HCT116 (cell line): ENCODE measurements around the gene HSD17B3. TPM values are rescaled to one million over a fixed set of nuclear protein-coding genes. Genes with fewer than 3 reads are reported as not detected.

ENCODE experiments used
- ATAC-seq: fragments of 200-7000 bp; cut with Tn5 transposase; 2 replicates; pipeline ENCODE4 v1.9.1; 2020; ENCODE audit warnings: mild to moderate bottlenecking, moderate library complexity
- BruUV-seq: library from RNA; stranded (reverse); fragments of 400-500 nt; replicated peaks from 2 replicates; lab custom pipeline; 2021; lab: Mats Ljungman, UMichigan
- CTCF ChIA-PET: fragments of 300-600 bp; sonication (Branson Sonifier 250); formaldehyde crosslinking; loops from one replicate; lab custom pipeline; 2021; ENCODE audit warnings: antibody characterized with exemption; lab: Charles Lee
- POLR2A ChIA-PET: fragments of 300-600, 350-600 bp; sonication (Branson Sonifier 250); formaldehyde crosslinking; loops from one replicate; lab custom pipeline; 2021; ENCODE audit warnings: antibody characterized with exemption; lab: Charles Lee
- RAD21 ChIA-PET, 2 experiments: fragments of 300-600 bp; sonication (Branson Sonifier 250); formaldehyde crosslinking; loops; one replicate each; lab custom pipeline; 2023; ENCODE audit warnings: low total read pairs in 2 of 2; ENCODE audit not compliant: uncharacterized antibody in 2 of 2, unreplicated experiment in 2 of 2, low non-redundant PET in 1 of 2; lab: Charles Lee
- DNase-seq: peaks from one replicate; pipeline ENCODE4 v3.0.0-alpha.2; 2010; ENCODE audit warnings: low read depth, low spot score
- H2AFZ ChIP-seq: fragments of 200-600 bp; shearing (Covaris generic), sonication (generic); 2 replicates; pipeline ENCODE4 v1.6.1; 2017; ENCODE audit warnings: low read depth, mixed run types, mixed read lengths, antibody characterized with exemption, low read length; ENCODE audit not compliant: poor library complexity, severe bottlenecking
- H3K27ac ChIP-seq: 2 replicates; pipeline ENCODE4 v1.5.1; 2012; ENCODE audit warnings: low read depth, low read length
- H3K27me3 ChIP-seq: fragments of 200-600 bp; sonication (generic); 2 replicates; pipeline ENCODE4 v1.6.1; 2016; ENCODE audit warnings: mixed run types, low read length, mixed read lengths; ENCODE audit not compliant: insufficient read depth
- H3K36me3 ChIP-seq, 2 experiments: fragments of 200-500 bp in 1 of 2; fragments of 200-600 bp in 1 of 2; sonication (Bioruptor generic) in 1 of 2; sonication (generic) in 1 of 2; 2 replicates each; pipeline versions ENCODE4 v1.5.1 to v1.6.1; 2014 to 2016; ENCODE audit warnings: low read length in 2 of 2, inconsistent platforms in 1 of 2, mixed read lengths in 1 of 2, mixed run types in 1 of 2; ENCODE audit not compliant: insufficient read depth in 2 of 2, control insufficient read depth in 1 of 2
- H3K4me1 ChIP-seq, 2 experiments: fragments of 200-600 bp in 1 of 2; sonication (generic) in 1 of 2; 2 replicates each; pipeline versions ENCODE4 v1.5.1 to v1.6.1; 2012 to 2017; ENCODE audit warnings: low read length in 2 of 2, inconsistent platforms in 1 of 2, mild to moderate bottlenecking in 1 of 2, mixed read lengths in 1 of 2, mixed run types in 1 of 2, moderate library complexity in 1 of 2; ENCODE audit not compliant: insufficient read depth in 2 of 2, control insufficient read depth in 1 of 2
- H3K4me2 ChIP-seq: fragments of 200-600 bp; sonication (generic); 2 replicates; pipeline ENCODE4 v1.6.1; 2017; ENCODE audit warnings: mixed run types, low read length, mixed read lengths
- H3K4me3 ChIP-seq, 2 experiments: fragments of 200-600 bp in 1 of 2; sonication (generic) in 1 of 2; replicated peaks in 1 of 2; 2 replicates each; pipeline ENCODE4 v1.5.1; 2011 to 2016; ENCODE audit warnings: low read length in 2 of 2, control low read depth in 1 of 2, low read depth in 1 of 2, mild to moderate bottlenecking in 1 of 2, mixed read lengths in 1 of 2, mixed run types in 1 of 2
- H3K79me2 ChIP-seq: fragments of 200-600 bp; sonication (generic); 2 replicates; pipeline ENCODE4 v1.6.1; 2017; ENCODE audit warnings: mild to moderate bottlenecking, mixed run types, low read length, moderate library complexity, mixed read lengths; ENCODE audit not compliant: insufficient read depth
- H3K9ac ChIP-seq: fragments of 200-600 bp; sonication (generic); 2 replicates; pipeline ENCODE4 v1.6.1; 2016; ENCODE audit warnings: low read length, mixed read lengths
- H3K9me2 ChIP-seq: fragments of 200-600 bp; sonication (generic), shearing (Covaris generic); 2 replicates; pipeline ENCODE4 v1.6.1; 2017; ENCODE audit warnings: mixed run types, mild to moderate bottlenecking, moderate library complexity; ENCODE audit not compliant: insufficient read depth
- H3K9me3 ChIP-seq, 2 experiments: fragments of 200-500 bp in 1 of 2; fragments of 200-600 bp in 1 of 2; sonication (Bioruptor generic) in 1 of 2; sonication (generic) in 1 of 2; 2 replicates each; pipeline ENCODE4 v1.6.1; 2014 to 2017; ENCODE audit warnings: low read length in 2 of 2, mixed read lengths in 2 of 2, inconsistent platforms in 1 of 2, low read depth in 1 of 2, mild to moderate bottlenecking in 1 of 2, mixed run types in 1 of 2, moderate library complexity in 1 of 2; ENCODE audit not compliant: control insufficient read depth in 1 of 2, insufficient read depth in 1 of 2
- H4K20me1 ChIP-seq: fragments of 200-600 bp; sonication (generic), shearing (Covaris generic); 2 replicates; pipeline ENCODE4 v1.6.1; 2017; ENCODE audit warnings: mixed run types, mild to moderate bottlenecking, moderate library complexity; ENCODE audit not compliant: insufficient read depth
- ATF3 ChIP-seq: IDR thresholded peaks from 2 replicates; pipeline ENCODE4 v1.6.1; 2012
- CBX3 ChIP-seq: IDR thresholded peaks from 2 replicates; pipeline ENCODE4 v1.6.1; 2012; ENCODE audit warnings: low read depth
- CEBPB ChIP-seq: IDR thresholded peaks from 2 replicates; pipeline ENCODE4 v1.6.1; 2012; ENCODE audit warnings: low read depth
- ELF1 ChIP-seq: IDR thresholded peaks from 2 replicates; pipeline ENCODE4 v1.6.1; 2012; ENCODE audit warnings: low read depth, borderline replicate concordance
- POLR2A ChIP-seq: IDR thresholded peaks from 2 replicates; pipeline ENCODE4 v1.7.0; 2011; ENCODE audit warnings: borderline replicate concordance; ENCODE audit not compliant: insufficient read depth, insufficient read length; ENCODE audit errors: extremely low read depth
- POLR2AphosphoS5 ChIP-seq: IDR thresholded peaks from 2 replicates; pipeline ENCODE4 v1.6.1; 2011; ENCODE audit warnings: mild to moderate bottlenecking, low read depth, low read length, moderate library complexity
- TCF7L2 ChIP-seq: IDR thresholded peaks from 2 replicates; pipeline ENCODE4 v1.7.0; 2011; ENCODE audit warnings: borderline replicate concordance, inconsistent platforms; ENCODE audit not compliant: insufficient read depth, insufficient read length; ENCODE audit errors: extremely low read depth
- ZFX ChIP-seq: fragments of 450-650 bp; IDR thresholded peaks from 2 replicates; pipeline ENCODE4 v1.6.1; 2017
- intact Hi-C: fragments of 100-400 bp; cut with micrococcal nuclease; formaldehyde crosslinking; loops from 2 replicates; pipeline ENCODE4 v1.10.0; 2022
- total RNA-seq: library from RNA; stranded (reverse); gene quantifications from one replicate; pipeline ENCODE4 v1.2.1, GENCODE V29; 2021; ENCODE audit not compliant: unreplicated experiment
- TF ChIP-seq, protein P1 (sequence below): IDR thresholded peaks from 2 replicates; pipeline ENCODE4 v1.6.1; 2011; ENCODE audit warnings: mild to moderate bottlenecking, low read length, moderate library complexity; ENCODE audit not compliant: insufficient replicate concordance; ENCODE audit errors: extremely low read depth

Gene HSD17B3
- total RNA-seq, 1 experiment from 2014 or later = 0.37 TPM

- TF ChIP-seq, protein P1, sequence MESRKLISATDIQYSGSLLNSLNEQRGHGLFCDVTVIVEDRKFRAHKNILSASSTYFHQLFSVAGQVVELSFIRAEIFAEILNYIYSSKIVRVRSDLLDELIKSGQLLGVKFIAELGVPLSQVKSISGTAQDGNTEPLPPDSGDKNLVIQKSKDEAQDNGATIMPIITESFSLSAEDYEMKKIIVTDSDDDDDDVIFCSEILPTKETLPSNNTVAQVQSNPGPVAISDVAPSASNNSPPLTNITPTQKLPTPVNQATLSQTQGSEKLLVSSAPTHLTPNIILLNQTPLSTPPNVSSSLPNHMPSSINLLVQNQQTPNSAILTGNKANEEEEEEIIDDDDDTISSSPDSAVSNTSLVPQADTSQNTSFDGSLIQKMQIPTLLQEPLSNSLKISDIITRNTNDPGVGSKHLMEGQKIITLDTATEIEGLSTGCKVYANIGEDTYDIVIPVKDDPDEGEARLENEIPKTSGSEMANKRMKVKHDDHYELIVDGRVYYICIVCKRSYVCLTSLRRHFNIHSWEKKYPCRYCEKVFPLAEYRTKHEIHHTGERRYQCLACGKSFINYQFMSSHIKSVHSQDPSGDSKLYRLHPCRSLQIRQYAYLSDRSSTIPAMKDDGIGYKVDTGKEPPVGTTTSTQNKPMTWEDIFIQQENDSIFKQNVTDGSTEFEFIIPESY = no peak
- no peak for TF ChIP-seq TCF7L2
- no peak for TF ChIP-seq POLR2A
- TF ChIP-seq ELF1 = no peak
These were observed 84.7 kb downstream of the HSD17B3 start (continued) for GRCh38 chr9:96217294-96217707.

- ATAC-seq (no peak), DNase-seq (no peak)
- Histone ChIP-seq H3K36me3 (no peaks in the 10 kb centered on the region), H3K4me1 (peaks cover 5 to 8% of the 10 kb centered on the region in 2 experiments; a peak in 3 of 4 replicates), H3K27ac (no peak overlapping the region), H3K9me2 (no peaks in the 10 kb centered on the region), H4K20me1 (no peaks in the 10 kb centered on the region), H3K4me2 (no peak overlapping the region), H3K4me3 (no peak overlapping the region), H3K27me3 (0 out of 2 replicates have a peak, but pooled peaks cover 3% of the 10 kb centered on the region), H3K9me3 (no peaks in the 10 kb centered on the region), H2AFZ (no peak overlapping the region), H3K79me2 (no peaks in the 10 kb centered on the region), H3K9ac (no peak overlapping the region)
- ChIA-PET RAD21 (no interaction called here), POLR2A (no interaction called here), CTCF (no interaction called here)
- BruUV-seq = no TSS peak
- intact Hi-C loops = loop anchor here (5.0 to 10.0 kb wide), 5 partner anchors 489 to 1662 kb away; partner anchors contain the start of gene PCAT7
- TF ChIP-seq ATF3 (no peak), POLR2A (no peak), ZFX (no peak), CBX3 (no peak), CEBPB (no peak), POLR2AphosphoS5 (no peak)
These were observed 85.4 kb downstream of the HSD17B3 start for GRCh38 chr9:96216583-96216982.
